ENCODE measurements around the gene WASHC3.

DNA sequence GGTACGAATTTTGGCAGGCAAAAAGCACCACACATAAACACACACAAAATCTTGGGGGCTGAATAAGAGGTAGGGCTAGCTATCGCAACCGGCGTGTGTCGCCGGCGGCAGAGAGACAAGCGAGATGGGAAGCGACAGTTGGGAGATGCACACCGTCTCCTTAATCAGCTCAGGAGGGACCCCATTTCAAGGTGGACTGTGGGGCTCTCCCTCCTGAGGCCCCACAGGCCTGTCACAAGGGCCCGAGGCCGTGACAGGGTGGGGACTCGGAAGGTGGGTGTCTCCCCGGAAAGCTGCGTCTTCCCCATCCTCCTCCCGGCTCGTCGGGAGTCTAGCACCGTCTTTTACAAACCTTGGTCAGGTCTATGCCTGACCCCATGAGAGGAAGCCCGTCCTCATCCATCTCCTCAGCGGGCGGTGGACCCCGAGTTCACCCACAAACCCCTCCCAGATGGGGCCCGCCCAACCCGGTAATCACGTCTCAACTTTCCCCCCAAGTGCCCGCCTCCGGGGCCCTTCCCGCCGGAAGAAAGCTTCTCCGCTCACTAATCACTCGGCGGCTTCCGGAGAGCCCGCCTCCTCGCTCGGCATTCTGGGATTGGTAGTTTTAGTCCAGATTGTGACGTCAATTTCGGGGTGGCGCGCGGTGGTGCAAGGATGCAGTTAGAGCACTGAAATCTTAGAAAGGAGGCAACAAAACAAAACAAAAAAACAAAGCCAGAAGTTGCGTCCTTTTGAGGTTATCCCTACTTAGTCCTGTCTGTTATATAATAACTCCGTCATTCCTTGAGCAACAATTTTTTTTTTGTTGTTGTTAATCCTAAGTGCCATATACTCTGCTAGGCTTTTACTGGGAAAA lies at the start of gene WASHC3:
- peak in 1 of 2 donors; percentile 77 for TF ChIP-seq POLR2A (IDR thresholded peaks at IDR 0.05)
- TF ChIP-seq, protein P1, sequence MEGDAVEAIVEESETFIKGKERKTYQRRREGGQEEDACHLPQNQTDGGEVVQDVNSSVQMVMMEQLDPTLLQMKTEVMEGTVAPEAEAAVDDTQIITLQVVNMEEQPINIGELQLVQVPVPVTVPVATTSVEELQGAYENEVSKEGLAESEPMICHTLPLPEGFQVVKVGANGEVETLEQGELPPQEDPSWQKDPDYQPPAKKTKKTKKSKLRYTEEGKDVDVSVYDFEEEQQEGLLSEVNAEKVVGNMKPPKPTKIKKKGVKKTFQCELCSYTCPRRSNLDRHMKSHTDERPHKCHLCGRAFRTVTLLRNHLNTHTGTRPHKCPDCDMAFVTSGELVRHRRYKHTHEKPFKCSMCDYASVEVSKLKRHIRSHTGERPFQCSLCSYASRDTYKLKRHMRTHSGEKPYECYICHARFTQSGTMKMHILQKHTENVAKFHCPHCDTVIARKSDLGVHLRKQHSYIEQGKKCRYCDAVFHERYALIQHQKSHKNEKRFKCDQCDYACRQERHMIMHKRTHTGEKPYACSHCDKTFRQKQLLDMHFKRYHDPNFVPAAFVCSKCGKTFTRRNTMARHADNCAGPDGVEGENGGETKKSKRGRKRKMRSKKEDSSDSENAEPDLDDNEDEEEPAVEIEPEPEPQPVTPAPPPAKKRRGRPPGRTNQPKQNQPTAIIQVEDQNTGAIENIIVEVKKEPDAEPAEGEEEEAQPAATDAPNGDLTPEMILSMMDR (IDR thresholded peaks at IDR 0.05), result no peak

Data from heart left ventricle (tissue), 13 donors.